HEK293 (cell line): ENCODE data around the gene UBE2V1.
"Not testable (repeated sequence)": the region's sequence is repeated elsewhere in the genome, so short reads cannot be mapped to it uniquely, and the experiment has no call there.

Source experiments
- CTCF ChIA-PET: fragments of 350-600 bp; formaldehyde crosslinking; extraction: SDS; loops from one replicate; lab custom pipeline; 2021; ENCODE audit warnings: antibody characterized with exemption; lab: Yijun Ruan, JAX
- POLR2A ChIA-PET: fragments of 300-600 bp; formaldehyde crosslinking; extraction: SDS; loops from one replicate; lab custom pipeline; 2020; ENCODE audit warnings: antibody characterized with exemption, inconsistent platforms; lab: Yijun Ruan, JAX
- H3K27ac ChIP-seq: fragments of 200-500 bp; sonication (Bioruptor generic); 2 replicates; pipeline ENCODE4 v1.5.1; 2014; ENCODE audit warnings: low read depth, low read length, control low read depth, inconsistent platforms; ENCODE audit errors: extremely low read depth
- H3K36me3 ChIP-seq, 2 experiments: fragments of 200-500 bp in 1 of 2; sonication (Bioruptor generic) in 1 of 2; 1 replicate in 1 of 2; 2 replicates in 1 of 2; pipeline ENCODE4 v1.5.1; 2014 to 2017; ENCODE audit warnings: inconsistent platforms in 2 of 2, low read length in 2 of 2; ENCODE audit not compliant: control insufficient read depth in 2 of 2, insufficient read depth in 1 of 2
- H3K4me1 ChIP-seq: fragments of 200-500 bp; sonication (Bioruptor generic); 2 replicates; pipeline ENCODE4 v1.5.1; 2014; ENCODE audit warnings: mild to moderate bottlenecking, low read length, inconsistent platforms; ENCODE audit not compliant: control insufficient read depth, insufficient read depth
- H3K4me3 ChIP-seq: 2 replicates; pipeline ENCODE4 v1.5.1; 2011; ENCODE audit warnings: low read depth, mild to moderate bottlenecking, control low read depth, low read length, moderate library complexity
- H3K9me3 ChIP-seq: fragments of 200-500 bp; sonication (Bioruptor generic); 2 replicates; pipeline ENCODE4 v1.5.1; 2014; ENCODE audit warnings: low read depth, low read length, inconsistent platforms; ENCODE audit not compliant: control insufficient read depth, insufficient read depth
- MYNN ChIP-seq: fragments of 450-650 bp; formaldehyde crosslinking; IDR thresholded peaks from 2 replicates; pipeline ENCODE4 v1.5.1; 2016; ENCODE audit warnings: missing biosample characterization, missing genetic modification characterization, borderline replicate concordance
- OSR2 ChIP-seq: fragments of 450-650 bp; formaldehyde crosslinking; IDR thresholded peaks from 2 replicates; pipeline ENCODE4 v1.5.1; 2016; ENCODE audit warnings: missing biosample characterization, missing genetic modification characterization
- OVOL3 ChIP-seq: fragments of 450-650 bp; formaldehyde crosslinking; IDR thresholded peaks from 2 replicates; pipeline ENCODE4 v1.5.1; 2016; ENCODE audit warnings: missing biosample characterization, missing genetic modification characterization
- PRDM1 ChIP-seq: fragments of 450-650 bp; formaldehyde crosslinking; IDR thresholded peaks from 2 replicates; pipeline ENCODE4; 2016; ENCODE audit warnings: missing biosample characterization, missing genetic modification characterization
- SALL2 ChIP-seq: fragments of 450-650 bp; formaldehyde crosslinking; IDR thresholded peaks from 2 replicates; pipeline ENCODE4 v1.5.0; 2017; ENCODE audit warnings: missing biosample characterization, mild to moderate bottlenecking, missing genetic modification characterization, borderline replicate concordance
- SP3 ChIP-seq: fragments of 450-650 bp; formaldehyde crosslinking; IDR thresholded peaks from 2 replicates; pipeline ENCODE4 v1.5.1; 2016; ENCODE audit warnings: missing biosample characterization, missing genetic modification characterization
- TRIM28 ChIP-seq: IDR thresholded peaks from 2 replicates; pipeline ENCODE4 v1.6.1; 2011; ENCODE audit warnings: low read length, control low read depth, borderline replicate concordance
- ZBTB20 ChIP-seq: fragments of 450-650 bp; formaldehyde crosslinking; IDR thresholded peaks from 2 replicates; pipeline ENCODE4 v1.5.1; 2016; ENCODE audit warnings: missing biosample characterization, missing genetic modification characterization
- ZEB2 ChIP-seq: fragments of 450-650 bp; formaldehyde crosslinking; IDR thresholded peaks from 2 replicates; pipeline ENCODE4 v1.5.1; 2016; ENCODE audit warnings: missing biosample characterization, missing genetic modification characterization
- ZFHX2 ChIP-seq: fragments of 450-650 bp; formaldehyde crosslinking; conservative IDR thresholded peaks from 2 replicates; pipeline ENCODE4 v1.5.1; 2016; ENCODE audit warnings: missing biosample characterization, missing genetic modification characterization
- ZNF121 ChIP-seq: fragments of 450-650 bp; formaldehyde crosslinking; IDR thresholded peaks from 2 replicates; pipeline ENCODE4 v1.5.1; 2016; ENCODE audit warnings: missing biosample characterization, missing genetic modification characterization
- ZNF169 ChIP-seq: fragments of 450-650 bp; formaldehyde crosslinking; IDR thresholded peaks from 2 replicates; pipeline ENCODE4 v1.5.1; 2016; ENCODE audit warnings: missing biosample characterization, missing genetic modification characterization
- ZNF302 ChIP-seq: fragments of 450-650 bp; formaldehyde crosslinking; IDR thresholded peaks from 2 replicates; pipeline ENCODE4 v1.5.1; 2016; ENCODE audit warnings: missing biosample characterization, missing genetic modification characterization, low read depth
- ZNF350 ChIP-seq: fragments of 450-650 bp; formaldehyde crosslinking; IDR thresholded peaks from 2 replicates; pipeline ENCODE4 v1.5.0; 2017; ENCODE audit warnings: missing biosample characterization, mild to moderate bottlenecking, missing genetic modification characterization
- ZNF48 ChIP-seq: fragments of 450-650 bp; formaldehyde crosslinking; IDR thresholded peaks from 2 replicates; pipeline ENCODE4 v1.5.1; 2016; ENCODE audit warnings: missing biosample characterization, missing genetic modification characterization
- ZNF558 ChIP-seq: fragments of 450-650 bp; formaldehyde crosslinking; IDR thresholded peaks from 2 replicates; pipeline ENCODE4 v1.5.1; 2016; ENCODE audit warnings: missing biosample characterization, missing genetic modification characterization
- ZNF571 ChIP-seq: fragments of 450-650 bp; formaldehyde crosslinking; IDR thresholded peaks from 2 replicates; pipeline ENCODE4 v1.5.0; 2017; ENCODE audit warnings: missing biosample characterization, missing genetic modification characterization
- ZNF624 ChIP-seq: fragments of 450-650 bp; formaldehyde crosslinking; IDR thresholded peaks from 2 replicates; pipeline ENCODE4 v1.5.1; 2017; ENCODE audit warnings: missing biosample characterization, missing genetic modification characterization
- TF ChIP-seq, protein P1 (sequence below): fragments of 450-650 bp; formaldehyde crosslinking; IDR thresholded peaks from 2 replicates; pipeline ENCODE4 v1.5.1; 2017; ENCODE audit warnings: missing biosample characterization, missing genetic modification characterization
- TF ChIP-seq, protein P2 (sequence below): fragments of 450-650 bp; formaldehyde crosslinking; IDR thresholded peaks from 2 replicates; pipeline ENCODE4 v1.5.1; 2016; ENCODE audit warnings: missing biosample characterization, missing genetic modification characterization

UBE2V1 gene

DNA sequence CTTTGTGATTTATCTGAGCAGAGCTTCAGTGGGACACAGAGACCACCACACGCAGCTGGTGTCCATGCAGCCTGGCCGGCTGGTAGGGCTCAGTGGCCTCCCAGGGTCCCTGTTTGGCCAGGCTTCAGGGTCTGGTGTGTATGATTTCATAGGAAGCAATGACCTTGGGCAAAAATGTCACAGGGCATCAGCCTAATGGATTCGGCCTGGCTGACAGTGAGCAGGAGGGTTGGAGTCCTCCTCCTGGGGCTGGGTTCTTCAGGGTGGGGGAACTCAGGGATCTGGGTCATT is 47.7 kb downstream of the UBE2V1 start:
- Histone ChIP-seq H3K9me3 (no peaks in the 10 kb centered on the region), H3K27ac (no peak overlapping the region), H3K4me3 (no peak overlapping the region), H3K36me3 (no peaks in the 10 kb centered on the region), H3K4me1 (no peaks in the 10 kb centered on the region)
- CTCF ChIA-PET, result interaction anchor here (0.6 kb wide), 1 partner anchor 28 kb away, joined by 3 read pairs; no protein-coding TSS in a partner anchor
- POLR2A ChIA-PET, result no interaction called here
- no peak for TF ChIP-seq ZNF571
- TF ChIP-seq ZEB2 (tag by site-specific recombination), result no peak
- TF ChIP-seq ZNF558 (tag by site-specific recombination), result no peak
- TF ChIP-seq PRDM1 (tag by site-specific recombination), result no peak
- no peak for TF ChIP-seq ZNF302
- no peak for TF ChIP-seq ZNF169 (tag by site-specific recombination)
- TF ChIP-seq, protein P1, sequence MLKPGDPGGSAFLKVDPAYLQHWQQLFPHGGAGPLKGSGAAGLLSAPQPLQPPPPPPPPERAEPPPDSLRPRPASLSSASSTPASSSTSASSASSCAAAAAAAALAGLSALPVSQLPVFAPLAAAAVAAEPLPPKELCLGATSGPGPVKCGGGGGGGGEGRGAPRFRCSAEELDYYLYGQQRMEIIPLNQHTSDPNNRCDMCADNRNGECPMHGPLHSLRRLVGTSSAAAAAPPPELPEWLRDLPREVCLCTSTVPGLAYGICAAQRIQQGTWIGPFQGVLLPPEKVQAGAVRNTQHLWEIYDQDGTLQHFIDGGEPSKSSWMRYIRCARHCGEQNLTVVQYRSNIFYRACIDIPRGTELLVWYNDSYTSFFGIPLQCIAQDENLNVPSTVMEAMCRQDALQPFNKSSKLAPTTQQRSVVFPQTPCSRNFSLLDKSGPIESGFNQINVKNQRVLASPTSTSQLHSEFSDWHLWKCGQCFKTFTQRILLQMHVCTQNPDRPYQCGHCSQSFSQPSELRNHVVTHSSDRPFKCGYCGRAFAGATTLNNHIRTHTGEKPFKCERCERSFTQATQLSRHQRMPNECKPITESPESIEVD, result no peak
- TF ChIP-seq OVOL3 (tag by site-specific recombination), result no peak
- TF ChIP-seq TRIM28, result no peak
- no peak for TF ChIP-seq ZFHX2 (tag by site-specific recombination)
- TF ChIP-seq ZNF48 (tag by site-specific recombination), result no peak
- TF ChIP-seq SP3 (tag by site-specific recombination), result no peak
- no peak for TF ChIP-seq SALL2 (tag by site-specific recombination)
- TF ChIP-seq, protein P2, sequence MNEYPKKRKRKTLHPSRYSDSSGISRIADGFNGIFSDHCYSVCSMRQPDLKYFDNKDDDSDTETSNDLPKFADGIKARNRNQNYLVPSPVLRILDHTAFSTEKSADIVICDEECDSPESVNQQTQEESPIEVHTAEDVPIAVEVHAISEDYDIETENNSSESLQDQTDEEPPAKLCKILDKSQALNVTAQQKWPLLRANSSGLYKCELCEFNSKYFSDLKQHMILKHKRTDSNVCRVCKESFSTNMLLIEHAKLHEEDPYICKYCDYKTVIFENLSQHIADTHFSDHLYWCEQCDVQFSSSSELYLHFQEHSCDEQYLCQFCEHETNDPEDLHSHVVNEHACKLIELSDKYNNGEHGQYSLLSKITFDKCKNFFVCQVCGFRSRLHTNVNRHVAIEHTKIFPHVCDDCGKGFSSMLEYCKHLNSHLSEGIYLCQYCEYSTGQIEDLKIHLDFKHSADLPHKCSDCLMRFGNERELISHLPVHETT (tag by site-specific recombination), result no peak
- no peak for TF ChIP-seq OSR2 (tag by site-specific recombination)
- no peak for TF ChIP-seq MYNN (tag by site-specific recombination)

DNA sequence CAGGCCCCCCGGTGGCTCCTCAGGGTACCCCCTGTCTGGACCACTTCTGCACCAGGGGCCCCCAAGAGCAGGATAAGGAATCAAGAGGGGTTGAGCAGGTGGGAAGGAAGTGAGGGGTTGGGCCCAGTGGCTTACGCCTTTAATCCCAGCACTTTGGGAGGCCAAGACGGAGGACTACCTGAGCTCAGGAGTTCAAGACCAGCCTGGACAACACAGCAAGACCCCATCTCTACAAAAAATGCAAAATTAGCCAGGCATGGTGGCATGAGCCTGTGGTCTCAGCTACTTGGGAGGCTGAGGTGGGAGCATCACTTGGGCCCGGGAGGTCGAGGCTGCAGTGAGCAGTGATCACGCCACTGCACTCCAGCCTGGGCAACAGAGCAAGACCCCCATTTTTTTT is 49.2 kb downstream of the UBE2V1 start:
- H3K4me3 ChIP-seq, H3K9me3 ChIP-seq, H3K27ac ChIP-seq, POLR2A ChIA-PET, H3K4me1 ChIP-seq, H3K36me3 ChIP-seq: not testable (repeated sequence)
- CTCF ChIA-PET, result interaction anchor here (1.2 kb wide), 1 partner anchor 87 kb away, joined by 3 read pairs; no protein-coding TSS in a partner anchor
- TF ChIP-seq ZBTB20 (tag by site-specific recombination) (0 out of 2 replicates have a peak, but pooled peaks have one; percentile 28), ZNF121 (tag by site-specific recombination) (peak; percentile 87)

DNA sequence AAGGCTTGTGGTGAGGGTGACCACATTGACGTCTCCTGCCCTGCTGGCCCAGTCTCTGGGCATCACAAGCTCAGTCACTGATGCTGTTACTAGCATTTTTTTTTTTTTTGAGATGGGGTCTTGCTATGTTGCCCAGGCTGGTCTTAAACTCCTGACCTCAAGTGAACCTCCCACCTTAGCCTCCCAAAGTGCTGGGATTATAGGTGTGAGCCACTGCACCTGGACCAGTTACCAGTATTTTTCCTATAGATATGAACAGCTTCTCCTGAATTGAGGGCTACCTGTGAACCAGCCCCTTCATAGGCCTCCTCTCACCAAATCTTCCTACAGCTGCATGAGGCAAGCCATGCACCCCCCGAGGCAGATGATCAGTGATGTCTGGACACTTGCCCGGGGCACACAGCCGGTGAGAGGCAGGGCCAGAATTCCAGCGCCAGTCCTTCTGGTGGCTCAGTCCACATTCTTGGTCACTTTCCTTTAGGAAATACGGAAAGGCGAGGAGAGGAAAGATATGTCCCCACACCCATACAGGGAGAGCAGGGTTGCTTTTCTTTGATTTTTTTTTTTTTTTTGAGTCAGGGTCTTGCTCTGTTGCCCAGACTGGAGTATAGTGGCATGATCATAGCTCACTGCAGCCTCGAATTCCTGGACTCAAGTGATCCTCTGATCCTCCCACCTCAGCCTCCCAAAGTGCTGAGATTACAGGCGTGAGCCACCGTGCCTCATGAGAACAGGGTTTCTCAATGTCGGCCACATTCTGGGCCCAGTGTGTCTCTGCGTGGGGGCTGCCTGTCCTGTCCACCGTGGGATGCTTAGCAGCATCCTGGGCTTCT is 50.7 kb downstream of the UBE2V1 start:
- no peaks in the 10 kb centered on the region for H3K36me3 ChIP-seq
- no peak overlapping the region for H3K27ac ChIP-seq
- ChIA-PET CTCF (interaction anchor here (0.6 to 5.3 kb wide), 4 partner anchors 9 to 218 kb away, joined by 3 to 28 read pairs (median 3); no protein-coding TSS in a partner anchor), POLR2A (interaction anchor here (0.6 kb wide), 1 partner anchor 1470 kb away, joined by 3 read pairs; no protein-coding TSS in a partner anchor)
- H3K4me3 ChIP-seq, result no peak overlapping the region
- TF ChIP-seq ZNF121 (tag by site-specific recombination) (peak; percentile 89), ZNF624 (tag by site-specific recombination) (no peak), ZNF350 (tag by site-specific recombination) (no peak)
- no peaks in the 10 kb centered on the region for H3K4me1 ChIP-seq
- H3K9me3 ChIP-seq, result no peaks in the 10 kb centered on the region
